Endothelial cell of umbilical vein (primary cell): ENCODE results near the gene ULK1. TPM values are rescaled to one million over a fixed set of nuclear protein-coding genes. Genes with fewer than 3 reads are reported as not detected.

Experiments
- BruUV-seq: library from RNA; stranded (reverse); fragments of 400-500 nt; replicated peaks from 2 replicates; lab custom pipeline; 2021; lab: Mats Ljungman, UMichigan
- CTCF ChIA-PET: fragments of 300-600, 350-600 bp; sonication (Branson Sonifier 250); formaldehyde crosslinking; loops from one replicate; lab custom pipeline; 2021; ENCODE audit warnings: antibody characterized with exemption, inconsistent platforms; lab: Charles Lee
- POLR2A ChIA-PET: fragments of 300-600, 350-600 bp; sonication (Branson Sonifier 250); formaldehyde crosslinking; loops from one replicate; lab custom pipeline; 2021; ENCODE audit warnings: antibody characterized with exemption, inconsistent platforms; lab: Charles Lee
- DNase-seq: peaks from one replicate; pipeline ENCODE4 v3.0.0-alpha.2; 2011; ENCODE audit warnings: low read depth, low spot score
- FAIRE-seq: peaks from 2 replicates; lab custom pipeline; 2011; peaks lifted over from hg19 to GRCh38; lab: Jason Lieb, UNC
- H2AFZ ChIP-seq: 2 replicates; pipeline ENCODE4 v1.6.0; 2012; ENCODE audit warnings: low read depth, low read length, control low read depth, inconsistent platforms
- H3K27ac ChIP-seq: 2 replicates; pipeline ENCODE4 v1.5.1; 2011; ENCODE audit warnings: low read depth, mild to moderate bottlenecking, control low read depth, low read length, moderate library complexity; ENCODE audit not compliant: insufficient read depth
- H3K27me3 ChIP-seq, 2 experiments: 2 replicates each; pipeline versions ENCODE4 v1.6.0 to v1.6.1; 2011; ENCODE audit warnings: low read length in 2 of 2, mixed read lengths in 1 of 2; ENCODE audit not compliant: control insufficient read depth in 2 of 2, insufficient read depth in 2 of 2
- H3K36me3 ChIP-seq, 2 experiments: 2 replicates in 1 of 2; 3 replicates in 1 of 2; pipeline ENCODE4 v1.5.1; 2011; ENCODE audit warnings: low read length in 2 of 2, mild to moderate bottlenecking in 1 of 2, moderate library complexity in 1 of 2; ENCODE audit not compliant: control insufficient read depth in 2 of 2, insufficient read depth in 2 of 2; ENCODE audit errors: extremely low read depth in 1 of 2
- H3K4me1 ChIP-seq: 3 replicates; pipeline ENCODE4 v1.5.1; 2011; ENCODE audit warnings: mild to moderate bottlenecking, low read length; ENCODE audit not compliant: control insufficient read depth, insufficient read depth; ENCODE audit errors: extremely low read depth
- H3K4me2 ChIP-seq: 2 replicates; pipeline ENCODE4 v1.6.1; 2011; ENCODE audit warnings: low read length, control low read depth, mixed read lengths; ENCODE audit not compliant: insufficient read depth
- H3K4me3 ChIP-seq, 3 experiments: fragments of 200-600 bp in 1 of 3; sonication (generic), shearing (Covaris generic) in 1 of 3; replicated peaks in 1 of 3; 2 replicates each; pipeline ENCODE4 v1.5.1; 2011 to 2016; ENCODE audit warnings: control low read depth in 3 of 3, low read length in 3 of 3, mild to moderate bottlenecking in 2 of 3, inconsistent platforms in 1 of 3, low read depth in 1 of 3, moderate library complexity in 1 of 3; ENCODE audit not compliant: insufficient read depth in 1 of 3
- H3K79me2 ChIP-seq: 2 replicates; pipeline ENCODE4 v1.6.0; 2012; ENCODE audit warnings: low read length, inconsistent platforms; ENCODE audit not compliant: control insufficient read depth, insufficient read depth
- H3K9ac ChIP-seq: replicated peaks from 2 replicates; pipeline ENCODE3; 2011; ENCODE audit warnings: low read length, control low read depth; ENCODE audit not compliant: insufficient read depth; ENCODE audit errors: extremely low read depth
- H3K9me1 ChIP-seq: replicated peaks from 3 replicates; pipeline ENCODE4 v1.6.0; 2011; ENCODE audit warnings: mild to moderate bottlenecking, low read length; ENCODE audit not compliant: control insufficient read depth, insufficient read depth; ENCODE audit errors: extremely low read depth
- H3K9me3 ChIP-seq: replicated peaks from 2 replicates; pipeline ENCODE4 v1.5.1; 2012; ENCODE audit warnings: low read length, inconsistent platforms; ENCODE audit not compliant: control insufficient read depth, insufficient read depth
- H4K20me1 ChIP-seq: replicated peaks from 2 replicates; pipeline ENCODE3; 2011; ENCODE audit warnings: mild to moderate bottlenecking, low read length; ENCODE audit not compliant: control insufficient read depth, insufficient read depth; ENCODE audit errors: extremely low read depth
- EZH2 ChIP-seq: IDR thresholded peaks from 2 replicates; pipeline ENCODE4 v1.6.1; 2012; ENCODE audit warnings: borderline replicate concordance, low read depth, mild to moderate bottlenecking, moderate library complexity, low read length, inconsistent platforms; ENCODE audit not compliant: severe bottlenecking
- FOS ChIP-seq: IDR thresholded peaks from 2 replicates; pipeline ENCODE4 v1.6.1; 2011; ENCODE audit warnings: mild to moderate bottlenecking, low read length, moderate library complexity, borderline replicate concordance; ENCODE audit not compliant: insufficient read depth
- GATA2 ChIP-seq: IDR thresholded peaks from 2 replicates; pipeline ENCODE4 v1.7.0; 2011; ENCODE audit warnings: low read depth, mild to moderate bottlenecking, moderate library complexity, mixed read lengths, low read length; ENCODE audit not compliant: insufficient read length, insufficient read depth
- JUN ChIP-seq: IDR thresholded peaks from 2 replicates; pipeline ENCODE4 v1.6.1; 2011; ENCODE audit warnings: borderline replicate concordance, low read depth; ENCODE audit not compliant: insufficient read length, insufficient read depth
- MYC ChIP-seq: IDR thresholded peaks from one replicate; pipeline ENCODE4 v1.6.1; 2011; ENCODE audit warnings: mild to moderate bottlenecking, low read depth, low read length
- POLR2A ChIP-seq: IDR thresholded peaks from 2 replicates; pipeline ENCODE4 v1.6.1; 2012; ENCODE audit warnings: low read depth, mild to moderate bottlenecking, control low read depth, low read length
- POLR2AphosphoS5 ChIP-seq: IDR thresholded peaks from 2 replicates; pipeline ENCODE4 v1.6.1; 2012; ENCODE audit warnings: low read depth, mild to moderate bottlenecking, control low read depth, low read length, moderate library complexity; ENCODE audit not compliant: insufficient read depth
- dilution Hi-C: fragments of 300-500 bp; cut with MboI; formaldehyde crosslinking; loops from one replicate; pipeline ENCODE4 v1.15.0; 2019; ENCODE audit warnings: low sequenced_read_pairs; ENCODE audit not compliant: extremely low pct_ligation_motif_present
- intact Hi-C: fragments of 100-400 bp; cut with micrococcal nuclease; formaldehyde crosslinking; loops from one replicate; pipeline ENCODE4 v1.10.0; 2022
- polyA plus RNA-seq, 4 experiments: library from polyadenylated mRNA; depleted of rRNA in 3 of 4; stranded (reverse) in 3 of 4; unstranded in 1 of 4; fragments of >200 nt; gene quantifications; 2 replicates each; pipeline versions ENCODE4 v1.2.1 to v1.2.3, GENCODE V29; 2011 to 2012; ENCODE audit warnings: missing spikeins in 1 of 4
- total RNA-seq: library from RNA; stranded (reverse); gene quantifications from 2 replicates; pipeline ENCODE4 v1.2.3, GENCODE V29; 2021
- TF ChIP-seq, protein P1 (sequence below): IDR thresholded peaks from 2 replicates; pipeline ENCODE4 v1.6.1; 2011; ENCODE audit not compliant: insufficient read depth, insufficient read length
- TF ChIP-seq, protein P2 (sequence below), 2 donors: IDR thresholded peaks; 1 replicate in 1 of 2; 2 replicates in 1 of 2; pipeline ENCODE4 v1.5.1; 2011; ENCODE audit warnings: low read length in 2 of 2, mild to moderate bottlenecking in 2 of 2, moderate library complexity in 2 of 2, control low read depth in 1 of 2, inconsistent platforms in 1 of 2, low read depth in 1 of 2; ENCODE audit not compliant: insufficient read depth in 1 of 2; ENCODE audit errors: extremely low read depth in 1 of 2

The ULK1 gene
- total and polyA plus RNA-seq, 2 donors (not counting 3 experiments of a cell fraction or from before 2014, with no cell fraction given): 14.4 to 38.2 TPM

DNA sequence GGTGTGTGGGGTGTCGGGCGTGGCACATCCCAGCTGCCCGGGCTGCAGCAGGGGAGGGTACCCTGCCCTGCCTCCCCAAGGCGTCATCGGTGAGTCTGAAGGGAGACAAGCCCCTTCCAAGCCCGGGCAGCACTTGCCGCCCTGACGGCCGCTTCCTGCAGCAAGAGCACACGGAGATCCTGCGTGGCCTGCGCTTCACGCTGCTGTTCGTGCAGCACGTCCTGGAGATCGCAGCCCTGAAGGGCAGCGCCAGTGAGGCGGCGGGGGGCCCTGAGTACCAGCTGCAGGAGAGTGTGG, 24.6 kb downstream of the ULK1 start:
- dilution Hi-C loops (no loop called here), intact Hi-C loops (no loop called here)
- BruUV-seq: no TSS peak
- Histone ChIP-seq H3K79me2 (no peaks in the 10 kb centered on the region), H3K4me1 (no peaks in the 10 kb centered on the region), H3K9ac (no peak overlapping the region), H2AFZ (no peak overlapping the region), H3K4me3 (no peak overlapping the region), H3K9me1 (no peaks in the 10 kb centered on the region), H3K27ac (no peak overlapping the region), H3K4me2 (no peak overlapping the region), H4K20me1 (no peaks in the 10 kb centered on the region), H3K9me3 (no peaks in the 10 kb centered on the region), H3K27me3 (no peaks in the 10 kb centered on the region), H3K36me3 (peaks cover 5 to 47% of the 10 kb centered on the region in 2 experiments)
- POLR2A ChIA-PET: no interaction called here
- CTCF ChIA-PET: no interaction called here
- no peak for TF ChIP-seq GATA2
- no peak for TF ChIP-seq MYC
- TF ChIP-seq POLR2A: no peak
- TF ChIP-seq, protein P1, sequence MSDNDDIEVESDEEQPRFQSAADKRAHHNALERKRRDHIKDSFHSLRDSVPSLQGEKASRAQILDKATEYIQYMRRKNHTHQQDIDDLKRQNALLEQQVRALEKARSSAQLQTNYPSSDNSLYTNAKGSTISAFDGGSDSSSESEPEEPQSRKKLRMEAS: no peak
- TF ChIP-seq EZH2: no peak
- TF ChIP-seq JUN: no peak
- TF ChIP-seq POLR2AphosphoS5: no peak
- TF ChIP-seq FOS: no peak
- TF ChIP-seq, protein P2, sequence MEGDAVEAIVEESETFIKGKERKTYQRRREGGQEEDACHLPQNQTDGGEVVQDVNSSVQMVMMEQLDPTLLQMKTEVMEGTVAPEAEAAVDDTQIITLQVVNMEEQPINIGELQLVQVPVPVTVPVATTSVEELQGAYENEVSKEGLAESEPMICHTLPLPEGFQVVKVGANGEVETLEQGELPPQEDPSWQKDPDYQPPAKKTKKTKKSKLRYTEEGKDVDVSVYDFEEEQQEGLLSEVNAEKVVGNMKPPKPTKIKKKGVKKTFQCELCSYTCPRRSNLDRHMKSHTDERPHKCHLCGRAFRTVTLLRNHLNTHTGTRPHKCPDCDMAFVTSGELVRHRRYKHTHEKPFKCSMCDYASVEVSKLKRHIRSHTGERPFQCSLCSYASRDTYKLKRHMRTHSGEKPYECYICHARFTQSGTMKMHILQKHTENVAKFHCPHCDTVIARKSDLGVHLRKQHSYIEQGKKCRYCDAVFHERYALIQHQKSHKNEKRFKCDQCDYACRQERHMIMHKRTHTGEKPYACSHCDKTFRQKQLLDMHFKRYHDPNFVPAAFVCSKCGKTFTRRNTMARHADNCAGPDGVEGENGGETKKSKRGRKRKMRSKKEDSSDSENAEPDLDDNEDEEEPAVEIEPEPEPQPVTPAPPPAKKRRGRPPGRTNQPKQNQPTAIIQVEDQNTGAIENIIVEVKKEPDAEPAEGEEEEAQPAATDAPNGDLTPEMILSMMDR (IDR thresholded peaks at IDR 0.05; ENCODE audit: extremely low read depth in 1 of 2, insufficient read depth in 1 of 2, low read depth in 1 of 2, low read length in 2 of 2): no peak
- DNase-seq: no peak
- no peak for FAIRE-seq
